ENCODE measurements around the gene TSPAN10. TPM values are rescaled to one million over a fixed set of nuclear protein-coding genes. Genes with fewer than 3 reads are reported as not detected.

Gene TSPAN10
- total RNA-seq, 1 donor from 2014 or later, result 2.7 TPM

- no peak overlapping the region for H3K4me2 ChIP-seq (ENCODE audit: low read length)
- no peak overlapping the region for H3K9ac ChIP-seq (ENCODE audit: low read length)
- Mint-ChIP-seq H3K27ac (ENCODE audit: unreplicated experiment) (no peak overlapping the region), H3K4me1 (ENCODE audit: low read depth, unreplicated experiment) (no peaks in the 10 kb centered on the region), H3K27me3 (ENCODE audit: low read depth, unreplicated experiment) (no peaks in the 10 kb centered on the region), H3K36me3 (ENCODE audit: low read depth, unreplicated experiment) (no peaks in the 10 kb centered on the region), H3K9me3 (ENCODE audit: unreplicated experiment) (no peaks in the 10 kb centered on the region), H3K4me3 (ENCODE audit: unreplicated experiment) (no peak overlapping the region)
- no peaks in the 10 kb centered on the region for H3K9me3 ChIP-seq (ENCODE audit: insufficient read depth, low read depth, low read length)
- DNase-seq (ENCODE audit: low read depth) (no peak), FAIRE-seq (no peak)
- H3K4me1 ChIP-seq (ENCODE audit: insufficient read depth, low read length), result no peaks in the 10 kb centered on the region
- H3K4me3 ChIP-seq (ENCODE audit: insufficient read depth, low read depth, low read length), result no peak overlapping the region
- TF ChIP-seq CTCF (IDR thresholded peaks at IDR 0.05; ENCODE audit: insufficient read depth, low read depth, low read length) (no peak), EZH2 (IDR thresholded peaks at IDR 0.05; ENCODE audit: insufficient read depth, low read length) (no peak)
- no peaks in the 10 kb centered on the region for H3K36me3 ChIP-seq (ENCODE audit: insufficient read depth, low read length)
- no peaks in the 10 kb centered on the region for H3K27me3 ChIP-seq (ENCODE audit: insufficient read depth, low read length)
- no peak overlapping the region for H2AFZ ChIP-seq (ENCODE audit: low read depth, low read length)
- H4K20me1 ChIP-seq (ENCODE audit: insufficient read depth, low read length), result no peaks in the 10 kb centered on the region
- no peaks in the 10 kb centered on the region for H3K79me2 ChIP-seq (ENCODE audit: insufficient read depth, low read length)
- no peak overlapping the region for H3K27ac ChIP-seq (ENCODE audit: low read depth, low read length)
Measured at GRCh38 chr17:81659038-81659437, 22.0 kb downstream of the TSPAN10 start.

DNA sequence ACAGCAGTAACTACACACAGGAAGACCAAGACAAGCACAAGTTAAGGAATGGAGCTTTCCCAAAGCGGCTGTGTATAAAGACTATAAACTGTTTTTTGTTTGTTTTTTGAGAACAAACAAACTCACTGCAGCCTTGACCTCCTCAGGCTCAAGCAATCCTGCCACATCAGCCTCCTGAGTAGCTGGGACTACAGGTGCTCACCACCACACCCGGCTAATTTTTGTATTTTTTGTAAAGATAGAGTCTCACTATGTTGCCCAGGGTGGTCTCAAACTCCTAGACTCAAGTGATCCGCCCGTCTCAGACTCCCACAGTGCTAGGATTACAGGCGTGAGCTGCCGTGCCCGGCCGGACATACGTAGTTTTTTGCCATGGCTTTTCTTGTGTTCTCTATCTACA is 23.4 kb downstream of the TSPAN10 start:
- H3K27ac ChIP-seq (ENCODE audit: low read depth, low read length), result no peak overlapping the region
- no peaks in the 10 kb centered on the region for H3K36me3 Mint-ChIP-seq (ENCODE audit: low read depth, unreplicated experiment)
- peaks cover under 1% of the 10 kb centered on the region for H3K4me1 Mint-ChIP-seq (ENCODE audit: low read depth, unreplicated experiment)
- DNase-seq (ENCODE audit: low read depth) (no peak), FAIRE-seq (no peak)
- no peaks in the 10 kb centered on the region for H3K36me3 ChIP-seq (ENCODE audit: insufficient read depth, low read length)
- peaks cover 5% of the 10 kb centered on the region for H3K79me2 ChIP-seq (ENCODE audit: insufficient read depth, low read length)
- no peak overlapping the region for H3K9ac ChIP-seq (ENCODE audit: low read length)
- TF ChIP-seq EZH2 (IDR thresholded peaks at IDR 0.05; ENCODE audit: insufficient read depth, low read length) (no peak), CTCF (IDR thresholded peaks at IDR 0.05; ENCODE audit: insufficient read depth, low read depth, low read length) (no peak)
- no peaks in the 10 kb centered on the region for H3K27me3 ChIP-seq (ENCODE audit: insufficient read depth, low read length)
- H3K27me3 Mint-ChIP-seq (ENCODE audit: low read depth, unreplicated experiment), result no peaks in the 10 kb centered on the region
- H3K4me2 ChIP-seq (ENCODE audit: low read length), result no peak overlapping the region
- no peaks in the 10 kb centered on the region for H3K9me3 Mint-ChIP-seq (ENCODE audit: unreplicated experiment)
- no peak overlapping the region for H2AFZ ChIP-seq (ENCODE audit: low read depth, low read length)
- no peak overlapping the region for H3K4me3 ChIP-seq (ENCODE audit: insufficient read depth, low read depth, low read length)
- no peaks in the 10 kb centered on the region for H4K20me1 ChIP-seq (ENCODE audit: insufficient read depth, low read length)
- no peaks in the 10 kb centered on the region for H3K9me3 ChIP-seq (ENCODE audit: insufficient read depth, low read depth, low read length)
- H3K27ac Mint-ChIP-seq (ENCODE audit: unreplicated experiment), result no peak overlapping the region
- H3K4me3 Mint-ChIP-seq (ENCODE audit: unreplicated experiment), result no peak overlapping the region
- peaks cover 4% of the 10 kb centered on the region for H3K4me1 ChIP-seq (ENCODE audit: insufficient read depth, low read length)

GRCh38 chr17:81662002-81662401 is 25.0 kb downstream of the TSPAN10 start:
- peaks cover 8% of the 10 kb centered on the region for H3K4me1 ChIP-seq (ENCODE audit: insufficient read depth, low read length)
- H3K4me1 Mint-ChIP-seq (ENCODE audit: low read depth, unreplicated experiment), result peaks cover 6% of the 10 kb centered on the region
- FAIRE-seq (no peak), DNase-seq (ENCODE audit: low read depth) (no peak)
- no peaks in the 10 kb centered on the region for H3K36me3 Mint-ChIP-seq (ENCODE audit: low read depth, unreplicated experiment)
- no peaks in the 10 kb centered on the region for H3K27me3 Mint-ChIP-seq (ENCODE audit: low read depth, unreplicated experiment)
- H3K9me3 ChIP-seq (ENCODE audit: insufficient read depth, low read depth, low read length), result no peaks in the 10 kb centered on the region
- H3K27me3 ChIP-seq (ENCODE audit: insufficient read depth, low read length), result no peaks in the 10 kb centered on the region
- H3K4me3 Mint-ChIP-seq (ENCODE audit: unreplicated experiment), result no peak overlapping the region
- H3K79me2 ChIP-seq (ENCODE audit: insufficient read depth, low read length), result peaks cover 20% of the 10 kb centered on the region
- H3K4me2 ChIP-seq (ENCODE audit: low read length), result no peak overlapping the region
- no peak overlapping the region for H3K9ac ChIP-seq (ENCODE audit: low read length)
- no peak overlapping the region for H2AFZ ChIP-seq (ENCODE audit: low read depth, low read length)
- no peak overlapping the region for H3K27ac ChIP-seq (ENCODE audit: low read depth, low read length)
- H3K9me3 Mint-ChIP-seq (ENCODE audit: unreplicated experiment), result no peaks in the 10 kb centered on the region
- H3K4me3 ChIP-seq (ENCODE audit: insufficient read depth, low read depth, low read length), result no peak overlapping the region
- no peak overlapping the region for H3K27ac Mint-ChIP-seq (ENCODE audit: unreplicated experiment)
- no peaks in the 10 kb centered on the region for H3K36me3 ChIP-seq (ENCODE audit: insufficient read depth, low read length)
- H4K20me1 ChIP-seq (ENCODE audit: insufficient read depth, low read length), result no peaks in the 10 kb centered on the region
- TF ChIP-seq EZH2 (IDR thresholded peaks at IDR 0.05; ENCODE audit: insufficient read depth, low read length), result no peak

Measured in astrocyte (in vitro differentiated cells and primary cell).